NB4 (cell line): ENCODE measurements around the gene PDE9A.

Experiments
- DNase-seq: peaks from one replicate; pipeline ENCODE4 v3.0.0; 2010; ENCODE audit warnings: low read depth
- H3K4me3 ChIP-seq: one replicate; pipeline ENCODE4 v1.5.1; 2011; ENCODE audit warnings: mild to moderate bottlenecking, low read depth, low read length, moderate library complexity
- MYC ChIP-seq: IDR thresholded peaks from 2 replicates; pipeline ENCODE4 v1.6.1; 2011; ENCODE audit warnings: low read depth, low read length
- POLR2A ChIP-seq: IDR thresholded peaks from 2 replicates; pipeline ENCODE4 v1.6.1; 2011; ENCODE audit warnings: mild to moderate bottlenecking; ENCODE audit not compliant: insufficient read length; ENCODE audit errors: extremely low read depth
- TF ChIP-seq, protein P1 (sequence below): IDR thresholded peaks from one replicate; pipeline ENCODE4 v1.5.1; 2012; ENCODE audit warnings: low read depth, low read length
- TF ChIP-seq, protein P2 (sequence below): IDR thresholded peaks from 2 replicates; pipeline ENCODE4 v1.6.1; 2011; ENCODE audit warnings: low read depth, low read length

Gene PDE9A

DNA sequence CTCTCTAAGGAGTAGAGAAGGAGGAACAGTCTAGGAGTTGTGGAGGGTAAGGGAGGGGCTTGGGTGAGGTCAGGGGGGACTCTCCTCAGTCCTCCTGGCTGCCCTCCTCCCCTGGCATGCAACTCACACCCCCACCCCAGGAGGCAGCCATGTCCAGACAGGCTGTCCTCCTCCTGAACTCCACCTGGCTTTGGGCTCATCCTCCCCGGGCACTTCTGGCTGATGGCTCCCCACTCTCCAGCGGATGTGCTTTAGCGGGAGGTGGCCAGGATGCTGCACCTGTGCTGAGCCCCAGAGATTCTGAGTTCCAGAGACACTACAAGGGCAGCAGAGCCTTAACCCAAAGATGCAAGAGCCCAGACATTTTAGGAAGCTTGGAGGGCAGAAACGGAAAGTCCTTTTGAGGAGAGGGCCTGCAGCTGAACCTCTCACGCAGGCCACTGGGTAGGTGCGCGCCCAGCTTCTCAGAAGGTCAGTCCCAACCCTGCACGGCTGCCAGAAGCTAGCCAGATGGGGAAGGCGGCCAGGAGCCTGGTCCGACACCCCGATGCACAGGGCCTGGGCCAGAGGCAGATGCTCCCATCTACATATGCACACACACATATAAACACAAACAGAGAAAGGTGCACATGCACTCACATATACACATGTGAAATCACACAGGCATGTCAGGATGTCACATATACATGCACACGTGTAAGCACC, 83.4 kb downstream of the PDE9A start:
- TF ChIP-seq, protein P1, sequence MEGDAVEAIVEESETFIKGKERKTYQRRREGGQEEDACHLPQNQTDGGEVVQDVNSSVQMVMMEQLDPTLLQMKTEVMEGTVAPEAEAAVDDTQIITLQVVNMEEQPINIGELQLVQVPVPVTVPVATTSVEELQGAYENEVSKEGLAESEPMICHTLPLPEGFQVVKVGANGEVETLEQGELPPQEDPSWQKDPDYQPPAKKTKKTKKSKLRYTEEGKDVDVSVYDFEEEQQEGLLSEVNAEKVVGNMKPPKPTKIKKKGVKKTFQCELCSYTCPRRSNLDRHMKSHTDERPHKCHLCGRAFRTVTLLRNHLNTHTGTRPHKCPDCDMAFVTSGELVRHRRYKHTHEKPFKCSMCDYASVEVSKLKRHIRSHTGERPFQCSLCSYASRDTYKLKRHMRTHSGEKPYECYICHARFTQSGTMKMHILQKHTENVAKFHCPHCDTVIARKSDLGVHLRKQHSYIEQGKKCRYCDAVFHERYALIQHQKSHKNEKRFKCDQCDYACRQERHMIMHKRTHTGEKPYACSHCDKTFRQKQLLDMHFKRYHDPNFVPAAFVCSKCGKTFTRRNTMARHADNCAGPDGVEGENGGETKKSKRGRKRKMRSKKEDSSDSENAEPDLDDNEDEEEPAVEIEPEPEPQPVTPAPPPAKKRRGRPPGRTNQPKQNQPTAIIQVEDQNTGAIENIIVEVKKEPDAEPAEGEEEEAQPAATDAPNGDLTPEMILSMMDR: no peak
- TF ChIP-seq MYC (no peak), POLR2A (no peak)
- TF ChIP-seq, protein P2, sequence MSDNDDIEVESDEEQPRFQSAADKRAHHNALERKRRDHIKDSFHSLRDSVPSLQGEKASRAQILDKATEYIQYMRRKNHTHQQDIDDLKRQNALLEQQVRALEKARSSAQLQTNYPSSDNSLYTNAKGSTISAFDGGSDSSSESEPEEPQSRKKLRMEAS: no peak
- no peak for DNase-seq
- no peak overlapping the region for H3K4me3 ChIP-seq

DNA sequence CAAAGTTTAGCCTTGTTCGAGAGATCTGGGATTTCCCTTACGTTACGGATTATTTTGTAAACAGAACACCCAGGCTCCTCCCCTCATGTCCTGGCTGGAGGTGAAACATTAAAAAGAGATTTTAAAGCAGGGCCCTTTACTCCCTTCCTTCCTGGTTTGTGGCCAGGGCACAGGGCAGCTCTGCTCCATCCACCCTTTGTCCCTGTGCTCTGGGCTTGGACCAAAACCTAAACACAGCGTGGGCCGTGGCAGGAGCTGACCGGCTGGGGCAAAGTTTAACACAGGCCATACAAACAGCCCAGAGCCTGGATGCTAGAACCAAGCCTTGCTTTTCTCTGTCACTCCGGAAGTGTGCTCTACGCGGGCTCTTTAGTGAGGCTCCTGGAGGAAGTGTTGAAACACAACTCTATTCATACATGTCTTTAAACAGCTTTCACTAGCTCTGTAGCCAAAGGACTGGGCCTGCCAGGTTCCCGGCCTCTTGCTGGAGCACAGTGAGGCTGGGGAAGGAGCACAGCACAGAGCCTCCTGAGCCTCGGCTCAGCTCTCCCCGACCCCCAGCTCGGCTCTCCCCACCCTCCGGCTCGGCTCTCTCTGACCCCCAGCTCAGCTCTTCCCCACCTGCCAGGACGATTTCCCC, 84.7 kb downstream of the PDE9A start:
- no peak overlapping the region for H3K4me3 ChIP-seq
- DNase-seq: peak; percentile 79
- TF ChIP-seq, protein P1: no peak
- TF ChIP-seq, protein P2: peak; percentile 1; the same call in 1 of the 2 replicates
- no peak for TF ChIP-seq MYC
- TF ChIP-seq POLR2A: no peak

DNA sequence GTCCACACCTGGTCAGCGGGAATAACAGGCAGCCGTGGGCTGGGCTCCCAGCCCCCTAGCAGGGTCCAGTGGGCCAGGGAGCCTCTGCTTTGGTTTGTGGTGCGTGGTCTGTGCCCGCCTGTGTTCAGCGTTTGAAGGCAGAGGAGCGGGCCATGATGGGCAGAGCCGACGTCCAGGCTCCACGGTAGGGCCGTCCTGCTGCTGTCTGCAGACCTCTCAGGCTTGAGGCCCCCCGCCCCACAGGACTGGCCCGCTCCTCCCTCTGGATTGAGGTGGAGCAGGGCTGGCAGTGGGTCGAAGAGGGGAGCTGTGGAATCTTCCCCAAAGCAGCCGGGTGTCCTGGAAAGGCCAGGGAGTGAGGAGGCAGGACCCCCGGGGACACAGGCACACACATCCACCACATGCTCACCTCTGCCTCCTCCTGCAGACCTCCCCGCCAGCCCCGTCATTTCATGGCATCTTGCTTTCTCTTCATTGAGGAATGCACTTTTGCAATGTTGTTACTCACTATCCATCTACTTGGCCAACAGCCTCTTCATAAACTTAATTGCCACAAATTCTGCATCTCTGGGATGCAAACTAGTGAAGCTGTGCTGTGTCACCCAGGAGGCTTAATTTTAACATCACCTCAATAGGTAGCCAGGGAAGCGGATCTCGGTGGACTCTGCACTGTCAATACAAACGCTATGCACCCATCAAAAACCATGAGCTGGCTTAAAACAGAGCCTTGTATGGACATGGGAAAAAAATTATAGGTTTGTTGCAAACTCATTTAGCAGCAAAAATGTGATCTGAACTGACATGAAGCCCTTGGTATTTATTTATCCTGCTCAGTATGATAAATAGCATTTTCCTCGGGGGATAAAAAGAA, 85.9 kb downstream of the PDE9A start:
- H3K4me3 ChIP-seq: no peak overlapping the region
- TF ChIP-seq, protein P1: no peak
- TF ChIP-seq MYC (no peak), POLR2A (no peak)
- TF ChIP-seq, protein P2: no peak

DNA sequence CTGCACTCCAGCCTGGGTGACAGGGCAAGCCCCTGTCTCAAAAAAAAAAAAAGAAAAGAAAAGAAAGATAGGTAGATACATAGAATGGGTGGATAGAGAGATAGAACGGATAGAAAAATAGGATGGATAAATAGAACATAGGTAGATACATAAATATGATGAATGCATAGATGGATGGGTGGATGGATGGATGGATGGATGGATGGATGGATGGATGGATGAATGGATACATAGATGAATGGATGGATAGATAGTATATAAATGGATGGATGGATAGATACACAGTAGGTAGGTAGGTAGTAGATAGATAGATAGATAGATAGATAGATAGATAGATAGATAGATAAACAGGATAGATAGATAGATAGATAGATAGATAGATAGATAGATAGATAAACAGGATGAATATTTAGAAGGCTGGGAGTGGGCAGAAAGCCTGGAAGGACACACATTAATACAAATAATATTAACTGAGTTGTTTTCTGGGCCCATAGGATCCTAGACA, 87.0 kb downstream of the PDE9A start:
- no peak for TF ChIP-seq MYC
- TF ChIP-seq POLR2A: no peak
- TF ChIP-seq, protein P1: no peak
- TF ChIP-seq, protein P2: no peak
- H3K4me3 ChIP-seq: no peak overlapping the region
- no peak for DNase-seq

More for the DNA sequence above, 85.9 kb downstream of the PDE9A start:
- DNase-seq: no peak

DNA sequence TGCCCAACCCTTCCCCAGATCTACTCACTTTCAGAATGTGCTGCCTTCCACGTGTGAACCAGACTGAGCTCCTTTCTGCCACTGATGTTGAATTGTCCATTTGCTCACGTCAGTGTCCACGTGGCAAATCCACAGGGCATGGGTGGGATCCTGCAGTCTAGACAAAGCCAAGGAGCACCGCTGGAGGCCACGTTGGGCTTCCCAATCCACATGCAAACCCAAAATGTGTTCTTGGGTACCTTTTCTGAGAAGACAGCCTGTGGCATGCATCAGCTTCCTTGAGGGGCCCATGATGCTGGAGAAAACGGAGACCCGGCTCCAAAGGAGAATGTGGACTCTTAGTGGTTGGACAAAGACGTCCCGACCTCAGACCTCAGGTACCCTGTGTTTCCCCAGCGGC, 87.6 kb downstream of the PDE9A start:
- no peak for DNase-seq
- H3K4me3 ChIP-seq: no peak overlapping the region
- TF ChIP-seq, protein P1: no peak
- TF ChIP-seq MYC (no peak), POLR2A (no peak)
- TF ChIP-seq, protein P2: no peak
